Kidney epithelial cell (primary cell): Measurements from ENCODE around the gene DPYSL5. TPM values are rescaled to one million over a fixed set of nuclear protein-coding genes. Genes with fewer than 3 reads are reported as not detected.
"Not testable (repeated sequence)": the region's sequence is repeated elsewhere in the genome, so short reads cannot be mapped to it uniquely, and the experiment has no call there.

Experiments
- DNase-seq: peaks from one replicate; pipeline ENCODE4 v3.0.0-alpha.2; 2010; ENCODE audit warnings: low read depth
- H3K27me3 ChIP-seq: 2 replicates; pipeline ENCODE4 v1.6.0; 2011; ENCODE audit warnings: low read length; ENCODE audit not compliant: control insufficient read depth, insufficient read depth
- H3K36me3 ChIP-seq: 2 replicates; pipeline ENCODE4 v1.5.1; 2011; ENCODE audit warnings: low read length; ENCODE audit not compliant: control insufficient read depth, insufficient read depth
- H3K4me3 ChIP-seq: 2 replicates; pipeline ENCODE4 v1.5.1; 2011; ENCODE audit warnings: low read depth, mild to moderate bottlenecking, control low read depth, low read length
- total RNA-seq: library from RNA; depleted of rRNA; stranded (reverse); fragments of >200 nt; gene quantifications from 2 replicates; pipeline ENCODE4 v1.2.3, GENCODE V29; 2015
- TF ChIP-seq, protein P1 (sequence below): IDR thresholded peaks from 2 replicates; pipeline ENCODE4 v1.5.1; 2011; ENCODE audit warnings: mild to moderate bottlenecking, moderate library complexity, low read length, control low read depth, inconsistent platforms; ENCODE audit not compliant: insufficient read depth, poor library complexity, severe bottlenecking

DPYSL5 gene
- total RNA-seq, 1 donor from 2014 or later: 1.3 TPM

DNA sequence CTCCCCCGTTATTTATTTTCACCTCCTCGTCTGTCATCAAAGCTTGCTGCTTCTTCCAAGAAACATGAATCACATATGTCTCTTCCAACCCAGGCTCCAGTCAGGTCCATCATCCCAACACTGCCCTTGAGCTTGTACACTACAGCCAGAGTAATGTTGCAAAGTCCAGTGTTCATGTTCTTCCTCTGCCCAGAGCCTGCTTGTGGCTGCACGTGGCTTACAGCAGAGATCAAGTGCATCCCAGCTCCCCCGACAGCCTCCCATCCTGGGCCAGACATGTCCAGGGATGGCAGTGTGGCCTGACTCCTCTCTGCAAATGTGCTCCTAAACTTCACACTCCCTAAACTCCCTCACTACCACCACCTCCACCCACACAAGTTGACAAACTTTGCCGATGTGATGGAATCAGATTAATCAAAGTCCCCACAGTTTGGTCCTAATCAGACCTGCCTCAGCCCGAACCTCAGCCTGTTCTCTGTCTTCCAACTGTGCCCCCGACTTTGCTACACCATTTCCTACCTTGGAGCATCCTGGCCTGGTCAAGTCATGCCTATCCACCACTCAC lies 68.3 kb downstream of the DPYSL5 start:
- Histone ChIP-seq H3K36me3 (no peaks in the 10 kb centered on the region), H3K27me3 (peaks cover 44% of the 10 kb centered on the region), H3K4me3 (no peak overlapping the region)
- TF ChIP-seq, protein P1, sequence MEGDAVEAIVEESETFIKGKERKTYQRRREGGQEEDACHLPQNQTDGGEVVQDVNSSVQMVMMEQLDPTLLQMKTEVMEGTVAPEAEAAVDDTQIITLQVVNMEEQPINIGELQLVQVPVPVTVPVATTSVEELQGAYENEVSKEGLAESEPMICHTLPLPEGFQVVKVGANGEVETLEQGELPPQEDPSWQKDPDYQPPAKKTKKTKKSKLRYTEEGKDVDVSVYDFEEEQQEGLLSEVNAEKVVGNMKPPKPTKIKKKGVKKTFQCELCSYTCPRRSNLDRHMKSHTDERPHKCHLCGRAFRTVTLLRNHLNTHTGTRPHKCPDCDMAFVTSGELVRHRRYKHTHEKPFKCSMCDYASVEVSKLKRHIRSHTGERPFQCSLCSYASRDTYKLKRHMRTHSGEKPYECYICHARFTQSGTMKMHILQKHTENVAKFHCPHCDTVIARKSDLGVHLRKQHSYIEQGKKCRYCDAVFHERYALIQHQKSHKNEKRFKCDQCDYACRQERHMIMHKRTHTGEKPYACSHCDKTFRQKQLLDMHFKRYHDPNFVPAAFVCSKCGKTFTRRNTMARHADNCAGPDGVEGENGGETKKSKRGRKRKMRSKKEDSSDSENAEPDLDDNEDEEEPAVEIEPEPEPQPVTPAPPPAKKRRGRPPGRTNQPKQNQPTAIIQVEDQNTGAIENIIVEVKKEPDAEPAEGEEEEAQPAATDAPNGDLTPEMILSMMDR: no peak
- no peak for DNase-seq

GRCh38 chr2:26917135-26917836 lies 69.4 kb downstream of the DPYSL5 start:
- TF ChIP-seq, protein P1: no peak
- H3K27me3 ChIP-seq: peaks cover 39% of the 10 kb centered on the region
- no peaks in the 10 kb centered on the region for H3K36me3 ChIP-seq
- H3K4me3 ChIP-seq: no peak overlapping the region
- no peak for DNase-seq

DNA sequence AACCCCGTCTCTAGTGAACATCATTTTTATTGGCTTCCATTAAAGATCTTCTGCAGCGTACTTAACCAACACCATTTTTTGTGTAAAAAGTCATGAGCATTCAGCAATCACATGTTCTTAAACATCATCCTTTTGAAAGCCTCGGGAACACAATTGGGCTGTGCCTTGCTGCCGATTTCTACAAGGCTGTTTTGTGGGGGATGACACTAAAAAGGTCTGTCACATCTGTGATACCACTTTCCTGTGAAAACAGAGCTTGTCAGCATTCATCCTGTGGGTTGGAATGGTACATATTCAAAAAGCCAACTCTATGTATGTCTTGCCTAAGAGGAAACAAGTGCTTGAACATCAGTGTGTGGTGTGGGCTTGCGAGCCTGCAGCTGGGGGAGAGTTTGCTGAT lies 73.4 kb downstream of the DPYSL5 start:
- H3K27me3 ChIP-seq: peaks cover 13% of the 10 kb centered on the region
- no peak for DNase-seq
- no peaks in the 10 kb centered on the region for H3K36me3 ChIP-seq

DNA sequence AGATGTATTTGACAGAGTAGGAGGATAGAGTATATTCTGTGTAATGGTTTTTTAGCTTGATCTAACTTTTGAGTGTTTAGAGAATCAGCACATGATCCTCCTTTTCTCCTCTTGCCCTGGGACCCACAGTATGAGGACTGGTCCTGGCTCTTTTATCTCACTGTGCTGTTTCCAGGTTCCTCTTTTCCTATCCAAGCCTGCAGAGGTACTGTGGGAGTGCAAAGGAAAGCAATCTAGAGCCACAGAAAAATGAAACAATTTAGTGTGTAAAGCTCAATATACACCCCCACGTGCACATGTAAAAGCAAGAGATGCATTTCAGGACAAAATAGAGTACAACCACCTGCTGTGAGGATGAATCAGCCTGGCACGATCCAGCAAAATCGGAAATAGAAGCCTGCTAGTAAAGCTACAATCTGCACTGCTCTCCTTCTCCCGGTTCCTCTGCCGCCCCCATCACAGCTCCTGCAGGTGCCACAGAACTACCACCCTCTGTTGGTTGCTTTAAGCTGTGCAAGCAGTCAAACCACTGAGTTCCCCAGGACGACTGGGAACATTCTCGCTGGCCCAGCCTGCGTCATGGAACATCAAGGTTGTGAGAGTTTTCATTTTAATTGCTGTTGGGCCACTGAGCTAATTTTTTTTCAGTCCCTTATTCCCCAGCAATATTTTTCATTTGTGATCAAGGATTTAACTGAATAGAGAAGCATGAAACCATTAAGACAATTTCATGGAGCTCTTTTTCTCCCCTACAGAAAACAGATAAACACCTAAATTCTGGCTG lies 74.7 kb downstream of the DPYSL5 start:
- TF ChIP-seq, protein P1: peak; percentile 77
- peak; percentile 26 for DNase-seq
- H3K4me3 ChIP-seq: no peak overlapping the region
- no peaks in the 10 kb centered on the region for H3K36me3 ChIP-seq
- peaks cover 10% of the 10 kb centered on the region for H3K27me3 ChIP-seq

More for the DNA sequence above, 73.4 kb downstream of the DPYSL5 start:
- H3K4me3 ChIP-seq: no peak overlapping the region
- TF ChIP-seq, protein P1: no peak

DNA sequence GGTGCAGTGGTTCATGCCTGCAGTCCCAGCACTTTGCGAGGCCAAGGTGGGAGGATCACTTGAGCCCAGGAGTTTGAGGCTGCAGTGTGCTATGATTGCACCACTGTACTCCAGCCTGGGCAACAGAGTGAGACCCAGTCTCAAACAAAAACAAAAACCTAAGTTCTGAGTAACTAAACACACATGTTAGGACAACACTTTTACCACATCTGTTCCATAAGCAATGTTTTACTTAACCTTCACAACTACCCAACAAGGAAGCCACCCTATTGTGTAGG lies 75.2 kb downstream of the DPYSL5 start:
- not testable (repeated sequence) for H3K4me3 ChIP-seq, DNase-seq, H3K36me3 ChIP-seq, H3K27me3 ChIP-seq

GRCh38 chr2:26924731-26925099 lies 76.8 kb downstream of the DPYSL5 start:
- Histone ChIP-seq H3K36me3 (no peaks in the 10 kb centered on the region), H3K4me3 (no peak overlapping the region), H3K27me3 (peaks cover 8% of the 10 kb centered on the region)
- TF ChIP-seq, protein P1: no peak
- no peak for DNase-seq
